GM12878 (cell line): ENCODE data around the gene NPC1. TPM values are rescaled to one million over a fixed set of nuclear protein-coding genes. Genes with fewer than 3 reads are reported as not detected.

Source experiments
- ATAC-seq: fragments of 200-7000 bp; cut with Tn5 transposase; 3 replicates; pipeline ENCODE4 v1.9.1; 2020; ENCODE audit warnings: mild to moderate bottlenecking, moderate library complexity
- BruUV-seq: library from RNA; stranded (reverse); fragments of 400-500 nt; replicated peaks from 2 replicates; lab custom pipeline; 2021; lab: Mats Ljungman, UMichigan
- CTCF ChIA-PET: fragments of 300-600 bp; sonication (Branson Sonifier 250); formaldehyde crosslinking; extraction: SDS; loops from one replicate; lab custom pipeline; 2021; ENCODE audit warnings: inconsistent platforms; lab: Yijun Ruan, JAX
- POLR2A ChIA-PET: fragments of 350-600 bp; formaldehyde crosslinking; extraction: SDS; loops from one replicate; lab custom pipeline; 2021; ENCODE audit warnings: inconsistent platforms; lab: Charles Lee
- RAD21 ChIA-PET: fragments of 300-600 bp; sonication (Branson Sonifier 250); formaldehyde crosslinking; loops from one replicate; lab custom pipeline; 2023; ENCODE audit warnings: antibody characterized with exemption; ENCODE audit not compliant: unreplicated experiment; lab: Charles Lee
- SMC1A ChIA-PET: fragments of 300-600 bp; sonication (Branson Sonifier 250); formaldehyde crosslinking; loops from one replicate; lab custom pipeline; 2023; ENCODE audit not compliant: unreplicated experiment, uncharacterized antibody; lab: Charles Lee
- DNase-seq: peaks from one replicate; pipeline ENCODE4 v3.0.0-alpha.2; 2011; ENCODE audit warnings: low read depth, low spot score
- FAIRE-seq: peaks from 3 replicates; lab custom pipeline; 2011; peaks lifted over from hg19 to GRCh38; lab: Jason Lieb, UNC
- H2AFZ ChIP-seq: 2 replicates; pipeline ENCODE4 v1.6.0; 2011; ENCODE audit warnings: low read depth, low read length, control low read depth; ENCODE audit not compliant: control insufficient read depth
- H3K27ac ChIP-seq: 2 replicates; pipeline ENCODE4 v1.5.1; 2011; ENCODE audit warnings: control low read depth; ENCODE audit not compliant: control insufficient read depth, insufficient read depth
- H3K27me3 ChIP-seq, 2 experiments: replicated peaks in 1 of 2; 2 replicates each; pipeline versions ENCODE4 v1.6.0 to v1.6.1; 2011; ENCODE audit warnings: low read length in 1 of 2; ENCODE audit not compliant: control insufficient read depth in 2 of 2, insufficient read depth in 2 of 2
- H3K36me3 ChIP-seq, 2 experiments: 2 replicates each; pipeline ENCODE4 v1.5.1; 2011; ENCODE audit warnings: low read length in 1 of 2; ENCODE audit not compliant: control insufficient read depth in 2 of 2, insufficient read depth in 2 of 2
- H3K4me1 ChIP-seq: 2 replicates; pipeline ENCODE4 v1.6.1; 2011; ENCODE audit warnings: mild to moderate bottlenecking, low read length, moderate library complexity, mixed read lengths; ENCODE audit not compliant: control insufficient read depth, insufficient read depth
- H3K4me2 ChIP-seq: 2 replicates; pipeline ENCODE4 v1.6.0; 2011; ENCODE audit warnings: control low read depth; ENCODE audit not compliant: control insufficient read depth, insufficient read depth
- H3K4me3 ChIP-seq: fragments of 200-600 bp; sonication (generic); 2 replicates; pipeline ENCODE4 v1.5.1; 2016
- H3K79me2 ChIP-seq: 2 replicates; pipeline ENCODE4 v1.6.0; 2011; ENCODE audit warnings: low read length; ENCODE audit not compliant: control insufficient read depth, insufficient read depth
- H3K9ac ChIP-seq: 2 replicates; pipeline ENCODE4 v1.8.0; 2011; ENCODE audit warnings: low read length, control low read depth, mixed read lengths; ENCODE audit not compliant: control insufficient read depth, insufficient read depth
- H3K9me3 ChIP-seq: replicated peaks from 3 replicates; pipeline ENCODE4 v1.5.1; 2011; ENCODE audit warnings: mild to moderate bottlenecking, low read length; ENCODE audit not compliant: control insufficient read depth, insufficient read depth
- H4K20me1 ChIP-seq: 2 replicates; pipeline ENCODE4 v1.6.0; 2011; ENCODE audit not compliant: control insufficient read depth, insufficient read depth
- CHD2 ChIP-seq: IDR thresholded peaks from 2 replicates; pipeline ENCODE4 v1.6.1; 2011; ENCODE audit warnings: low read depth, low read length, improper control_type of control experiment, borderline replicate concordance
- HCFC1 ChIP-seq: fragments of 150-350 bp; IDR thresholded peaks from 2 replicates; pipeline ENCODE4 v1.6.1; 2014; ENCODE audit warnings: low read length
- NR2C1 ChIP-seq: fragments of 450-650 bp; IDR thresholded peaks from 2 replicates; pipeline ENCODE4 v1.6.1; 2017; ENCODE audit warnings: antibody characterized with exemption, mild to moderate bottlenecking, moderate library complexity
- NR2F1 ChIP-seq: fragments of 450-650 bp; conservative IDR thresholded peaks from 2 replicates; pipeline ENCODE4 v1.6.1; 2017; ENCODE audit warnings: mild to moderate bottlenecking
- ZBTB40 ChIP-seq: fragments of 450-650 bp; IDR thresholded peaks from 2 replicates; pipeline ENCODE4 v1.6.1; 2016; ENCODE audit warnings: mild to moderate bottlenecking, moderate library complexity, borderline replicate concordance
- WGBS: methylation state at CpG from one replicate; pipeline ENCODE4 v1.1.6; 2016; ENCODE audit warnings: low lambda C conversion rate; ENCODE audit not compliant: insufficient replicate concordance, insufficient coverage; ENCODE audit errors: missing lambda C conversion rate; 5-methylcytosine and 5-hydroxymethylcytosine counted together
- in situ Hi-C: fragments of 300-500 bp; cut with MboI; formaldehyde crosslinking; loops from 9 replicates; pipeline ENCODE4 v1.14.3; 2018; ENCODE audit warnings: mixed read lengths
- intact Hi-C: fragments of 100-400 bp; cut with micrococcal nuclease; formaldehyde crosslinking; loops from one replicate; pipeline ENCODE4 v1.14.2; 2022; ENCODE audit not compliant: unreplicated experiment
- polyA plus RNA-seq, 11 experiments: library from polyadenylated mRNA; depleted of rRNA in 4 of 11; unstranded in 6 of 11; stranded (reverse) in 5 of 11; fragments of >200 nt; fragmentation: Nextera tagmentation in 4 of 11; fragmentation: Illumina TruSeq in 1 of 11; extraction: Ambion mirVana in 4 of 11; extraction: Trizol in 1 of 11; gene quantifications; 1 replicate in 1 of 11; 2 replicates in 10 of 11; pipeline versions ENCODE4 v1.2.1 to v1.2.3, GENCODE V29; 2011 to 2016; ENCODE audit warnings: inconsistent platforms in 2 of 11, missing spikeins in 2 of 11, low read depth in 1 of 11
- total RNA-seq, 4 experiments: library from RNA; depleted of rRNA in 3 of 4; stranded (reverse); fragments of >200 nt in 3 of 4; fragmentation: Illumina TruSeq in 1 of 4; extraction: Trizol in 1 of 4; gene quantifications; 2 replicates each; pipeline versions ENCODE4 v1.2.1 to v1.2.3, GENCODE V29; 2013 to 2021

NPC1 gene
- total and polyA plus RNA-seq, 10 of the 15 experiments (the other 5 are each of a cell fraction or from before 2014, with no cell fraction given), result 10.1 to 45.2 (median 19.4) TPM

- Histone ChIP-seq H3K9ac (no peak overlapping the region), H3K27me3 (no peaks in the 10 kb centered on the region), H3K9me3 (no peaks in the 10 kb centered on the region), H2AFZ (no peak overlapping the region), H3K79me2 (no peaks in the 10 kb centered on the region), H3K36me3 (no peaks in the 10 kb centered on the region), H3K27ac (no peak overlapping the region), H3K4me3 (no peak overlapping the region), H3K4me1 (peaks cover 17% of the 10 kb centered on the region), H4K20me1 (no peaks in the 10 kb centered on the region), H3K4me2 (no peak overlapping the region)
- intact Hi-C loops (no loop called here), in situ Hi-C loops (no loop called here)
- CTCF ChIA-PET, result interaction anchor here (0.6 to 3.4 kb wide), 15 partner anchors 8 to 331 kb away, joined by 3 to 29 read pairs (median 4); partner anchors contain the start of gene NPC1
- TF ChIP-seq CHD2 (no peak), ZBTB40 (no peak), NR2F1 (peak; percentile 39; the same call in 1 of the 2 replicates), HCFC1 (no peak), NR2C1 (0 out of 2 replicates have a peak, but pooled peaks have one; percentile 25)
- RAD21 ChIA-PET, result interaction anchor here (0.8 to 1.5 kb wide), 8 partner anchors 8 to 116 kb away, joined by 3 to 5 read pairs (median 4); no protein-coding TSS in a partner anchor
- SMC1A ChIA-PET, result interaction anchor here (0.6 to 4.2 kb wide), 14 partner anchors 9 to 197 kb away, joined by 3 to 38 read pairs (median 4); no protein-coding TSS in a partner anchor
- no peak for DNase-seq
- FAIRE-seq, result no peak
- 89% methylated on average over 1 of the region's 2 CpGs for WGBS
- POLR2A ChIA-PET, result interaction anchor here (0.5 to 1.7 kb wide), 8 partner anchors 11 to 1999 kb away, joined by 3 to 7 read pairs (median 4); partner anchors contain the start of gene NPC1
- no peak for ATAC-seq
- BruUV-seq, result no TSS peak
Measured at GRCh38 chr18:23614413-23614812, 28.1 kb upstream of the NPC1 start.
